GM12878 (cell line): ENCODE results near the gene THAP4.
"Not testable (repeated sequence)": the region's sequence is repeated elsewhere in the genome, so short reads cannot be mapped to it uniquely, and the experiment has no call there.

Experiments used
- BHLHE40 ChIP-seq, 2 experiments: fragments of 450-650 bp in 1 of 2; IDR thresholded peaks; 2 replicates each; pipeline ENCODE4 v1.6.1; 2011 to 2017; ENCODE audit warnings: low read depth in 2 of 2, borderline replicate concordance in 1 of 2, improper control_type of control experiment in 1 of 2, low read length in 1 of 2, mild to moderate bottlenecking in 1 of 2
- CBX3 ChIP-seq: fragments of 200-600 bp; sonication (generic); IDR thresholded peaks from 2 replicates; pipeline ENCODE4 v1.6.1; 2016; ENCODE audit warnings: low read depth, borderline replicate concordance
- CHD2 ChIP-seq: IDR thresholded peaks from 2 replicates; pipeline ENCODE4 v1.6.1; 2011; ENCODE audit warnings: low read depth, low read length, improper control_type of control experiment, borderline replicate concordance
- E2F4 ChIP-seq: IDR thresholded peaks from 2 replicates; pipeline ENCODE4 v1.6.1; 2012; ENCODE audit warnings: low read depth, low read length, improper control_type of control experiment
- ESRRA ChIP-seq: IDR thresholded peaks from 2 replicates; pipeline ENCODE4 v1.6.1; 2012; ENCODE audit warnings: mild to moderate bottlenecking, low read length, improper control_type of control experiment
- EZH2 ChIP-seq: IDR thresholded peaks from 2 replicates; pipeline ENCODE4 v1.6.1; 2012; ENCODE audit warnings: low read depth, mild to moderate bottlenecking, control low read depth, inconsistent platforms, low read length, borderline replicate concordance; ENCODE audit not compliant: control insufficient read depth
- NRF1 ChIP-seq: conservative IDR thresholded peaks from 2 replicates; pipeline ENCODE4 v1.6.1; 2011; ENCODE audit warnings: mild to moderate bottlenecking, low read depth, low read length, improper control_type of control experiment
- POLR2AphosphoS5 ChIP-seq: IDR thresholded peaks from 2 replicates; pipeline ENCODE4 v1.6.1; 2011; ENCODE audit warnings: mild to moderate bottlenecking, low read length, inconsistent platforms
- PRDM15 ChIP-seq: fragments of 450-650 bp; formaldehyde crosslinking; IDR thresholded peaks from 2 replicates; pipeline ENCODE4 v1.4.0; 2020; ENCODE audit warnings: mild to moderate bottlenecking, moderate library complexity
- RAD21 ChIP-seq: IDR thresholded peaks from 2 replicates; pipeline ENCODE4 v1.6.1; 2011; ENCODE audit warnings: mild to moderate bottlenecking, low read depth, low read length, moderate library complexity; ENCODE audit not compliant: insufficient read depth
- SRF ChIP-seq, 2 experiments: IDR thresholded peaks; 2 replicates each; pipeline ENCODE4 v1.6.1; 2011; ENCODE audit warnings: low read depth in 2 of 2, low read length in 2 of 2, mild to moderate bottlenecking in 1 of 2, moderate library complexity in 1 of 2
- YY1 ChIP-seq: IDR thresholded peaks from 2 replicates; pipeline ENCODE4 v1.6.1; 2011; ENCODE audit warnings: low read depth, mild to moderate bottlenecking, low read length
- ZNF274 ChIP-seq: IDR thresholded peaks from one replicate; pipeline ENCODE4 v1.8.0; 2011; ENCODE audit not compliant: insufficient read length, insufficient read depth

GRCh38 chr2:241572915-241573651 lies 63.9 kb downstream of the THAP4 start:
- not testable (repeated sequence) for TF ChIP-seq YY1; RAD21; ZNF274; BHLHE40 (IDR thresholded peaks at IDR 0.05; ENCODE audit: borderline replicate concordance in 1 of 2, low read depth in 2 of 2, low read length in 1 of 2); SRF (IDR thresholded peaks at IDR 0.05; ENCODE audit: low read depth in 2 of 2, low read length in 2 of 2); NRF1; POLR2AphosphoS5; EZH2; ESRRA; PRDM15 (CRISPR knock-in tag); CHD2; CBX3; E2F4
